Chondrocyte (in vitro differentiated cells): ENCODE measurements around the gene GRB2. TPM values are rescaled to one million over a fixed set of nuclear protein-coding genes. Genes with fewer than 3 reads are reported as not detected.
A peak's percentile ranks its signal among the peaks of the same experiment; 100 is the strongest.

Experiments used
- DNase-seq: peaks from one replicate; pipeline ENCODE4 v3.0.0; 2021; ENCODE audit warnings: mixed read lengths, low spot score
- H3K27ac Mint-ChIP-seq: one replicate; pipeline ENCODE4 v1.8.0; 2021; ENCODE audit warnings: mild to moderate bottlenecking, moderate library complexity, mixed read lengths; ENCODE audit not compliant: unreplicated experiment
- H3K27me3 Mint-ChIP-seq: 2 replicates; pipeline ENCODE4 v1.8.0; 2021; ENCODE audit warnings: low read depth, mixed read lengths
- H3K36me3 Mint-ChIP-seq: 2 replicates; pipeline ENCODE4 v1.8.0; 2021; ENCODE audit warnings: low read depth, mixed read lengths
- H3K4me1 Mint-ChIP-seq: 2 replicates; pipeline ENCODE4 v1.8.0; 2021; ENCODE audit warnings: low read depth, mild to moderate bottlenecking, mixed read lengths
- H3K4me3 Mint-ChIP-seq: one replicate; pipeline ENCODE4 v1.8.0; 2021; ENCODE audit warnings: mild to moderate bottlenecking, moderate library complexity, mixed read lengths; ENCODE audit not compliant: unreplicated experiment
- H3K9me3 Mint-ChIP-seq: 2 replicates; pipeline ENCODE4 v1.8.0; 2021; ENCODE audit warnings: low read depth, mixed read lengths
- CTCF ChIP-seq: fragments of 200-600 bp; sonication (generic); IDR thresholded peaks from 2 replicates; pipeline ENCODE4 v1.5.0; 2021; ENCODE audit warnings: antibody characterized with exemption, mild to moderate bottlenecking, moderate library complexity
- total RNA-seq: library from RNA; stranded (reverse); gene quantifications from 3 replicates; pipeline ENCODE4 v1.2.1, GENCODE V29; 2021

The GRB2 gene
- total RNA-seq, 1 donor from 2014 or later, result 79.4 TPM

- Mint-ChIP-seq H3K36me3 (no peaks in the 10 kb centered on the region), H3K4me3 (no peak overlapping the region), H3K4me1 (peaks cover 7% of the 10 kb centered on the region), H3K9me3 (no peaks in the 10 kb centered on the region), H3K27ac (no peak overlapping the region), H3K27me3 (no peaks in the 10 kb centered on the region)
- no peak for DNase-seq
- no peak for TF ChIP-seq CTCF
These were observed 70.2 kb downstream of the GRB2 start for GRCh38 chr17:75335315-75335714.

- H3K27ac Mint-ChIP-seq, result no peak overlapping the region
- H3K4me1 Mint-ChIP-seq, result peaks cover 7% of the 10 kb centered on the region
- no peaks in the 10 kb centered on the region for H3K27me3 Mint-ChIP-seq
- H3K4me3 Mint-ChIP-seq, result no peak overlapping the region
- H3K9me3 Mint-ChIP-seq, result no peaks in the 10 kb centered on the region
- no peak for DNase-seq
- TF ChIP-seq CTCF, result no peak
- no peaks in the 10 kb centered on the region for H3K36me3 Mint-ChIP-seq
These were observed 70.8 kb downstream of the GRB2 start for GRCh38 chr17:75334723-75335122.

- no peak overlapping the region for H3K4me3 Mint-ChIP-seq
- H3K27me3 Mint-ChIP-seq, result no peaks in the 10 kb centered on the region
- TF ChIP-seq CTCF, result no peak
- H3K9me3 Mint-ChIP-seq, result no peaks in the 10 kb centered on the region
- no peaks in the 10 kb centered on the region for H3K4me1 Mint-ChIP-seq
- no peaks in the 10 kb centered on the region for H3K36me3 Mint-ChIP-seq
- no peak for DNase-seq
- H3K27ac Mint-ChIP-seq, result no peak overlapping the region
These were observed 73.8 kb downstream of the GRB2 start for GRCh38 chr17:75331671-75332070.

- Mint-ChIP-seq H3K27ac (no peak overlapping the region), H3K36me3 (no peaks in the 10 kb centered on the region), H3K4me3 (no peak overlapping the region), H3K27me3 (no peaks in the 10 kb centered on the region), H3K4me1 (peaks cover 6% of the 10 kb centered on the region), H3K9me3 (no peaks in the 10 kb centered on the region)
- DNase-seq, result no peak
- TF ChIP-seq CTCF, result no peak
These were observed 77.7 kb downstream of the GRB2 start for GRCh38 chr17:75327757-75328156.

- Mint-ChIP-seq H3K4me3 (no peak overlapping the region), H3K9me3 (no peaks in the 10 kb centered on the region), H3K4me1 (peaks cover 6% of the 10 kb centered on the region), H3K36me3 (peaks cover 2% of the 10 kb centered on the region), H3K27me3 (no peaks in the 10 kb centered on the region), H3K27ac (peak overlapping the region; percentile 2)
- no peak for TF ChIP-seq CTCF
- DNase-seq, result no peak
These were observed 79.1 kb downstream of the GRB2 start for GRCh38 chr17:75326226-75326848.
